Neural cell (in vitro differentiated cells): Measurements from ENCODE around the gene EHHADH.

Source experiments
- EZH2 ChIP-seq: fragments of 200-600, 300-800 bp; shearing (Covaris generic), sonication (generic); IDR thresholded peaks from 2 replicates; pipeline ENCODE4 v1.6.1; 2014; ENCODE audit warnings: antibody characterized with exemption, low read length, borderline replicate concordance, mild to moderate bottlenecking; ENCODE audit not compliant: insufficient read depth, poor library complexity, severe bottlenecking
- MXI1 ChIP-seq: fragments of 450-650 bp; conservative IDR thresholded peaks from 2 replicates; pipeline ENCODE4 v1.6.1; 2014; ENCODE audit warnings: antibody characterized with exemption, mild to moderate bottlenecking; ENCODE audit not compliant: poor library complexity, severe bottlenecking
- POLR2AphosphoS5 ChIP-seq: IDR thresholded peaks from 2 replicates; pipeline ENCODE4 v1.6.1; 2012
- SMC3 ChIP-seq: fragments of 450-650 bp; conservative IDR thresholded peaks from 2 replicates; pipeline ENCODE4 v1.6.1; 2014; ENCODE audit warnings: antibody characterized with exemption, mild to moderate bottlenecking, moderate library complexity; ENCODE audit not compliant: poor library complexity
- TF ChIP-seq, protein P1 (sequence below): fragments of 450-650 bp; IDR thresholded peaks from 2 replicates; pipeline ENCODE4 v1.5.1; 2014; ENCODE audit warnings: antibody characterized with exemption, mild to moderate bottlenecking, moderate library complexity; ENCODE audit not compliant: poor library complexity, severe bottlenecking

DNA sequence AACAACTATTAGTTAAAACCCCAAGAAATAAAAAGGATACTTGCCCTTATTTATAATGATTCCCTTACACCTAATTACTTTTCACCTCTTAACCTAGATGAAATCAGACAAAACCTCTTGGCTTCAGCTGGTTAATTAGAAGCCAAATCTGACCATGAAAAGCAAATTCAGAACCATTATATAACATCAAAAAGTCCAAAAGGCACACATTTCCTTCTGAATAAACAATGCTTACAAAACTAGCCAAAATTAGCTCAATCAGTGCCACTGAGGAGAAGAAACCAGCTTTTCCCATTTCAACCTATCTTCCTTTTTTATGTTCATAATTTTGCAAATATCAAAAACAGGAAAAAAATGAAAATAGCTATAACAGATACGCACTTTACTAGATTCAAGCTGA lies 3.2 kb downstream of the EHHADH start:
- TF ChIP-seq MXI1 (no peak), EZH2 (no peak), SMC3 (no peak), POLR2AphosphoS5 (no peak)
- TF ChIP-seq, protein P1, sequence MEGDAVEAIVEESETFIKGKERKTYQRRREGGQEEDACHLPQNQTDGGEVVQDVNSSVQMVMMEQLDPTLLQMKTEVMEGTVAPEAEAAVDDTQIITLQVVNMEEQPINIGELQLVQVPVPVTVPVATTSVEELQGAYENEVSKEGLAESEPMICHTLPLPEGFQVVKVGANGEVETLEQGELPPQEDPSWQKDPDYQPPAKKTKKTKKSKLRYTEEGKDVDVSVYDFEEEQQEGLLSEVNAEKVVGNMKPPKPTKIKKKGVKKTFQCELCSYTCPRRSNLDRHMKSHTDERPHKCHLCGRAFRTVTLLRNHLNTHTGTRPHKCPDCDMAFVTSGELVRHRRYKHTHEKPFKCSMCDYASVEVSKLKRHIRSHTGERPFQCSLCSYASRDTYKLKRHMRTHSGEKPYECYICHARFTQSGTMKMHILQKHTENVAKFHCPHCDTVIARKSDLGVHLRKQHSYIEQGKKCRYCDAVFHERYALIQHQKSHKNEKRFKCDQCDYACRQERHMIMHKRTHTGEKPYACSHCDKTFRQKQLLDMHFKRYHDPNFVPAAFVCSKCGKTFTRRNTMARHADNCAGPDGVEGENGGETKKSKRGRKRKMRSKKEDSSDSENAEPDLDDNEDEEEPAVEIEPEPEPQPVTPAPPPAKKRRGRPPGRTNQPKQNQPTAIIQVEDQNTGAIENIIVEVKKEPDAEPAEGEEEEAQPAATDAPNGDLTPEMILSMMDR: no peak
